Umbilical cord (tissue), 2 donors: ENCODE measurements around the gene FKRP. TPM values are rescaled to one million over a fixed set of nuclear protein-coding genes. Genes with fewer than 3 reads are reported as not detected.

ENCODE experiments used
- DNase-seq: peaks from one replicate; pipeline ENCODE4 v3.0.0-alpha.2; 2015; ENCODE audit warnings: low spot score
- total RNA-seq: library from RNA; depleted of rRNA; stranded (reverse); fragments of >200 nt; gene quantifications from one replicate; pipeline ENCODE4 v1.2.3, GENCODE V29; 2014; ENCODE audit warnings: low replicate concordance; ENCODE audit not compliant: insufficient read depth

The FKRP gene
- total RNA-seq, 1 donor from 2014 or later: 27.0 TPM

- no peak for DNase-seq
Observed at GRCh38 chr19:46731007-46731501, 14.8 kb upstream of the FKRP start.

DNA sequence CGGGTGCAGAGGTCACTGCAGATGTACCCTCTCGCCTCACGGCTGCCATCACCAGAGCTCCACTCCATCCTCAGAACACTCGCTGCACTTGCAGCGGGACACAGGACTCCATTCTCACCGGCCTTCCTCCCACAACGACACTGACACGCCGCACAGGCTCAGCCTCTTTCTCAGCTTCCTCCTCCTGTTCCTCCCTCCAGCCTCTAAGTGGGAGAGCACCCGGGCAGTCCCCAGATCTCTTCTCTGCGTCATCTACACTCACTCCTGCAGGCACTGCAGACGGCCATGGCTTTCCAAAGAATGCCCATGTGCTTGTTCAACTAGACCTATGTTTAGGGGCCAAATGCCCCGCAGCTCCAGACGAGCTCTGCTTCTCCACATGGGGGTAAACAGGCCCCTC, 14.3 kb upstream of the FKRP start:
- no peak for DNase-seq

- no peak for DNase-seq
Observed at GRCh38 chr19:46732172-46732938, 13.5 kb upstream of the FKRP start.

DNA sequence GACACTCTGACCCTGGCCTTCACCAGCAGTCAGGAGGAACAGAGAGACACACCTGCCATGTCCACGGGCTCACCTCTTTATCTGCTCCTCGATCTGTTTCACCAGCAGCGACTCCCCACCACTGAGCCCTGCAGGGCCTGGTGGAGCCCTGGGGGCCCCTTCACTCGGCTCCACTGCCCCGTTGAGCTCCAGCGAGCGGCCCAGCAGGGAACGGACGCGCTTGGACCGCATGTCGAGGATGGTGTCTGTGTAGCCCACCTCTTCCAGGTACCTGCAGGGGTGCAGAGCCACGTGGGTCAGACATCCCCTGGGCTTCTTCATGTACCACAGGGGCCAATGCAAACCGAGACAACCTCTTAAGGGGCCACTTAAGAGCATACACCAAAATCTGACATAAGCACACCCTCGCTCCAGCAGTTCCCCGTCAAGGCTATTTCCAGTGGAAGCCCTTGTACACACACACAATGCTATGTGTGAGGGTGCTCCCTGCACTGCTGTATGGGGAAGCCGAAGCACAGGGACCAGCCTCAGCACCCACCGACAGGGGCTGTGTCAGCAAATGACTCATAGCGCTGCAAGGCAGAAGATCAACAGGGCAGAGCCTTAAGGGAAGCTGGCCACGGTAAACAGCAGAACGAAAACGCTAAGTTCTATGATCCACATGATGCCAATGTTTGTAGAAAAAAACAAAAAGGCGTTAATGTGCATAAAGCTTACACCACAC, 12.7 kb upstream of the FKRP start:
- DNase-seq: peak; percentile 46

- DNase-seq: no peak
Observed at GRCh38 chr19:46733690-46734292, 12.1 kb upstream of the FKRP start.

- no peak for DNase-seq
Observed at GRCh38 chr19:46736531-46737297, 9.1 kb upstream of the FKRP start.

DNA sequence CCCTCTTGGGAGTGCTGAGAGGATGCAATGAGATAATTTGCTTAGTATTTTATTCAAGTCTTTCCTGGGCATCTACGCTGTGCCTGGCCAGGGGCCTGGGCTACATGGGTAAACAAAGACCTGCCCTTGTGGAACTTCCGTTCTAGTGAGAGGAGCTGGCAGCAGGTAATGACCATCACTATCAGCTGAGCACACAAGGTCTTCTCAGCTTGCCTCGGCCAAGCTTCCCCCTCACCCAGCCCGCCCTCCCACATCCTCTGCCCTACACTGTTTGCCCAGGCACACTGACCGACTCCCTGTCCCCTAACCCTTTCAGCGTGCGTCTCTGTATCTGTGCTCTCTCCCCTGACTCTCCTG, 8.6 kb upstream of the FKRP start:
- DNase-seq: no peak

GRCh38 chr19:46737761-46738171, 8.1 kb upstream of the FKRP start:
- DNase-seq: no peak

DNA sequence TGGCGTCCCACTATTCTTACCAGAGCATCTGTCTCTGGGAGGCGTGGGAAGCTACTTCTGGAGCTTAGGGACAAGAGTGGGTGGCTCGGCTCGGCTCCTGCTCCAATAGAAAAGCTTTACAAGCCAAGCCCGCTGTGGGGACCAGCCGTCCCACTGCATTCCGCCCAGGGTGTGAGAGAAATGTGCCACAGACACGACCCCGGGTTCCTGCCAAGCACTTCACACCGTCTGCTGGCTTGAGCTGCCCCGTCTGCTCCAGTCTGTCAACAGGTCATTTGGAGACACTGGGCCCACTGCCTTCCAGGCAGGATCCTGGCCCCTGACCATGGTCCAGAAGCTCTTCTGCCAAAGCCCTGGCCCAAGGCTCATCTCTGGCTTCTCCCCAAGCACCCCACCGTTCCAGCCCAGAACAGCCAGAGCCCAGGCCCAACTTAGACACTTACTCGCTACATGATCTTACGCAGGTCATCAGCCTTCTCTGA, 6.5 kb upstream of the FKRP start:
- DNase-seq: no peak

DNA sequence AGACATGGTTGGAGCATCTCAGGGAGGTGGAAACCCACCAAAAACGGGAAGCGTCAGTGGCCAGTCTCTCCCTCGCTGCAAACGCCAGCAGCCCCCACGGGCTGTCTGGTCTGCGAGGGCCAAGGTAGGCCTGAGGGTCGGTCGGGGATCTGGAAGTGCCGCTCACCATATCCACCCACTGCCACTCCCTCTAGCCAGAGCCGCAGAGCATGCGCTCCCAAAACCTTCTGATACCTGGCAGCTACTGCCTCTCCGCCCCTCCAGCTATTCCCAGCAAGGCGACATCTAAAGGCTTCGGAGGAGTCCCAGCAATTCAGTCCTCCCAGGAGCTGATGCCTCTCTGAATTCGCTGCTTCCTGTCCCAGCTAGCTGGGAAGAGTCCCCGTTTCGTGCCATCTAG, 4.4 kb upstream of the FKRP start:
- no peak for DNase-seq

GRCh38 chr19:46742926-46743480, 2.9 kb upstream of the FKRP start:
- DNase-seq: no peak

DNA sequence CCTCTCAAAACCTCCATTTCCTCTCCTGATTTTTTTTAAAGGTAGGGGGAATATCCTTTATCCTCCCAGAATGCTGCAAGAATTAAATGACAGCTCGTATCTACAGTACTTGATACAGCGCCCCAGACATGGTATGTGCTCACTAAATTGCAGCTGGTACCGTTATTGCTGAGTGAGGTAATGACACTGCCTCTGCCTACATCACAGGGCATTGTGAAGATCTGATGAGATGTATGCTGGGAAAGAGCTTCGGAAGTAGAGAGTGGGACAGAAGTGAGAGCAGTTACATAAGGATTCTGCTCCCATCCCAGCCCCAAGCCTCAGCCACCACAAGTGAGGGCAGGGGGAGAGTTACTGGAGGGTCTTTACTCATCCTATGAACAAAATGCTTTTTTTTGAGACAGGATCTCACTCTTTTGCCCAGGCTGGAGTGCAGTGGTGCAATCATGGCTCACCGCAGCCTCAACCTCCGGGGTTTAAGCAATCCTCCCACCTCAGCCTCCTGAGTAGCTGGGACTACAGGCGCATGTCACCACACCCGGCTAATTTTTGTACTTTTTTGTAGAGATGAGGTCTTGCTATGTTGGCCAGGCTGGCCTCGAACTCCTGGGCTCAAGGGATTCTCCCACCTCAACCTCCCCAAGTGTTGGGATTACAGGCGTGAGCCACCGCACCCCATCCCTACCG, 1.7 kb upstream of the FKRP start:
- DNase-seq: no peak

- DNase-seq: no peak
Observed at GRCh38 chr19:46745030-46745429, 827 bp upstream of the FKRP start.

- peak; percentile 48 for DNase-seq
Observed at GRCh38 chr19:46746281-46747057, 612 bp downstream of the FKRP start, which contains the start of gene STRN4. STRN4 (minus strand) TSS chr19:46746450; CDS start chr19:46746430, 20 bp downstream.

- peak; percentile 32 for DNase-seq
Observed at GRCh38 chr19:46748325-46749109, 2.7 kb downstream of the FKRP start.

DNA sequence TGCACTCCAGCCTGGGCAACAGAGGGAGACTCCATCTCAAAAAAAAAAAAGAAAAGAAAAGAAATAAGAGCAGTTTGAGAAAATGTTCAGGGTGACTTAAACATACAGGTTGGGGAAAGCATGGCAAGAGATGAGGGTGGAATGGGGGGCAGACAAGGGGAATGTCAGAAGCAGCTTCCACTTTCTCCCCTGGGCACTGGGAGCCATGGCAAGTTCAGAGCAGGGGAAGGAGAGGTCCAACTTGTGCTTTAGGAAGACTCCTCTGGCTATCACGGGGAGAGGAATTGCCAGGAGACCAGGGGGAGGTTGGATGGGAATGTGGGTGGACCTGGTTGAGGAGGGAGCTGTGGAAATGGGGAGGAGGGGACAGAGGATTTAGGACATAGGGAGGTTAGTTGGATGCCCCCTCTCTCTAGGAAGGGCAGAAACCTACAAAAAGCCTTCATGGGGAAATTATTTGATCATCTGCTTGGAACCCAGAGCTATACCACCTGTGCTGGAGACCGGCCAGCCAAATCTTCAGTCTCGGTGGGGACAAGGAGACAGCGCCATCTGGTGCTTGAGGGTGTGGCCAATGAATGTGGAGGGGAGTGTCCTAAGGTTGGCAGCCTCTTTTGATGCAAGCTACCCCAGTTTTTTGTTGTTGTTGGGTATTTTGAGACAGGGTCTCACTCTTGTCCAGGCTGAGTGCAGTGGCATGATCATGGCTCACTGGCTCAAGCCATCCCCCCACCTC, 7.7 kb downstream of the FKRP start:
- no peak for DNase-seq

DNA sequence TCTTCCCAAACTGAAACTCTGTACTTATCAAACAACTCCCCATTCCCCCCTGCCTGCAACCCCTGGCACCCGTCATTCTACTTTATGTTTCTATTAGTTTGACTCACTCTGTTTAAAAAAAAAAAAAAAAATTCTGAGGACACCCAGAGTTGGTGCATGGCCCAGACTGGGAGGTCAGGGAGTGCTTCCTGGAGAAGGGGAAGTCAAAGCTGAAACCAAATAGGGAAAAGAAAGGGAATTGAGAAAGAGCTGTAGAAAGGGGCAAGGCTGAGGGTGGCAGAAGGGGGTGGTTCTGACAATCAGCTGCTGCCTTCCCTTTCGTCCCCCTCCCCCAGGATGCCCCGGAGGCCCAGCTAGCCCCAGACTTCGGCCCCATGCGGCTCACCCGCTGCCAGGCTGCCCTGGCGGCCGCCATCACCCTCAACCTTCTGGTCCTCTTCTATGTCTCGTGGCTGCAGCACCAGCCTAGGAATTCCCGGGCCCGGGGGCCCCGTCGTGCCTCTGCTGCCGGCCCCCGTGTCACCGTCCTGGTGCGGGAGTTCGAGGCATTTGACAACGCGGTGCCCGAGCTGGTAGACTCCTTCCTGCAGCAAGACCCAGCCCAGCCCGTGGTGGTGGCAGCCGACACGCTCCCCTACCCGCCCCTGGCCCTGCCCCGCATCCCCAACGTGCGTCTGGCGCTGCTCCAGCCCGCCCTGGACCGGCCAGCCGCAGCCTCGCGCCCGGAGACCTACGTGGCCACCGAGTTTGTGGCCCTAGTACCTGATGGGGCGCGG, 9.4 kb downstream of the FKRP start:
- peak; percentile 45 for DNase-seq
